ENCODE measurements around the gene HRH2. TPM values are rescaled to one million over a fixed set of nuclear protein-coding genes. Genes with fewer than 3 reads are reported as not detected.

Gene HRH2
- polyA plus RNA-seq, 1 donor (not counting 4 experiments of a cell fraction or from before 2014, with no cell fraction given), result not detected

GRCh38 chr5:175681045-175681967, 23.4 kb downstream of the HRH2 start:
- Histone ChIP-seq H3K79me2 (ENCODE audit: control insufficient read depth, insufficient read depth, low read length) (no peaks in the 10 kb centered on the region), H4K20me1 (ENCODE audit: control insufficient read depth, extremely low read depth, insufficient read depth, low read length) (no peaks in the 10 kb centered on the region), H3K9me3 (ENCODE audit: control insufficient read depth, low read depth, low read length) (no peaks in the 10 kb centered on the region), H3K27me3 (ENCODE audit: control insufficient read depth, extremely low read depth, insufficient read depth, low read length) (peaks cover 39% of the 10 kb centered on the region), H2AFZ (ENCODE audit: control insufficient read depth, low read length) (no peak overlapping the region), H3K9me1 (ENCODE audit: control insufficient read depth, extremely low read depth, insufficient read depth, low read length) (no peaks in the 10 kb centered on the region), H3K4me2 (ENCODE audit: control insufficient read depth, extremely low read depth, insufficient read depth, low read depth, low read length) (no peak overlapping the region), H3K4me1 (ENCODE audit: control insufficient read depth, extremely low read depth, insufficient read depth, low read length) (no peaks in the 10 kb centered on the region), H3K9ac (ENCODE audit: control insufficient read depth, extremely low read depth, insufficient read depth, low read length) (no peak overlapping the region), H3K4me3 (ENCODE audit: control insufficient read depth in 2 of 3, extremely low read depth in 1 of 3, insufficient read depth in 2 of 3, low read depth in 1 of 3, low read length in 3 of 3) (no peak overlapping the region), H3K36me3 (ENCODE audit: control insufficient read depth in 2 of 2, extremely low read depth in 1 of 2, insufficient read depth in 2 of 2, low read length in 2 of 2) (no peaks in the 10 kb centered on the region), H3K27ac (ENCODE audit: control insufficient read depth, insufficient read depth, low read length) (no peak overlapping the region)
- dilution Hi-C loops (cut with MboI; ENCODE audit: extremely low pct_ligation_motif_present, low sequenced_read_pairs), result no loop called here
- no peak for DNase-seq (ENCODE audit: low read depth, low spot score)
- TF ChIP-seq EZH2 (IDR thresholded peaks at IDR 0.05; ENCODE audit: low read length) (no peak), CTCF (optimal IDR thresholded peaks at IDR 0.05 in 1 of 3, IDR thresholded peaks at IDR 0.05 in 1 of 3, conservative IDR thresholded peaks at IDR 0.05 in 1 of 3; ENCODE audit: extremely low read depth in 1 of 3, insufficient read depth in 2 of 3, low read length in 3 of 3) (no peak)
- no peak for FAIRE-seq

GRCh38 chr5:175681968-175682340, 24.1 kb downstream of the HRH2 start:
- Histone ChIP-seq H3K79me2 (ENCODE audit: control insufficient read depth, insufficient read depth, low read length) (no peaks in the 10 kb centered on the region), H4K20me1 (ENCODE audit: control insufficient read depth, extremely low read depth, insufficient read depth, low read length) (no peaks in the 10 kb centered on the region), H3K4me1 (ENCODE audit: control insufficient read depth, extremely low read depth, insufficient read depth, low read length) (no peaks in the 10 kb centered on the region), H3K9me1 (ENCODE audit: control insufficient read depth, extremely low read depth, insufficient read depth, low read length) (no peaks in the 10 kb centered on the region), H3K9ac (ENCODE audit: control insufficient read depth, extremely low read depth, insufficient read depth, low read length) (no peak overlapping the region), H2AFZ (ENCODE audit: control insufficient read depth, low read length) (no peak overlapping the region), H3K9me3 (ENCODE audit: control insufficient read depth, low read depth, low read length) (no peaks in the 10 kb centered on the region), H3K36me3 (ENCODE audit: control insufficient read depth in 2 of 2, extremely low read depth in 1 of 2, insufficient read depth in 2 of 2, low read length in 2 of 2) (no peaks in the 10 kb centered on the region), H3K27ac (ENCODE audit: control insufficient read depth, insufficient read depth, low read length) (no peak overlapping the region), H3K4me3 (ENCODE audit: control insufficient read depth in 2 of 3, extremely low read depth in 1 of 3, insufficient read depth in 2 of 3, low read depth in 1 of 3, low read length in 3 of 3) (no peak overlapping the region), H3K27me3 (ENCODE audit: control insufficient read depth, extremely low read depth, insufficient read depth, low read length) (peaks cover 39% of the 10 kb centered on the region), H3K4me2 (ENCODE audit: control insufficient read depth, extremely low read depth, insufficient read depth, low read depth, low read length) (no peak overlapping the region)
- DNase-seq (ENCODE audit: low read depth, low spot score) (no peak), FAIRE-seq (no peak)
- dilution Hi-C loops (cut with MboI; ENCODE audit: extremely low pct_ligation_motif_present, low sequenced_read_pairs), result no loop called here
- no peak for TF ChIP-seq CTCF (optimal IDR thresholded peaks at IDR 0.05 in 1 of 3, IDR thresholded peaks at IDR 0.05 in 1 of 3, conservative IDR thresholded peaks at IDR 0.05 in 1 of 3; ENCODE audit: extremely low read depth in 1 of 3, insufficient read depth in 2 of 3, low read length in 3 of 3)
- TF ChIP-seq EZH2 (IDR thresholded peaks at IDR 0.05; ENCODE audit: low read length), result no peak
